MG63 (cell line): ENCODE measurements around the gene COTL1. TPM values are rescaled to one million over a fixed set of nuclear protein-coding genes. Genes with fewer than 3 reads are reported as not detected.
A peak's percentile ranks its signal among the peaks of the same experiment; 100 is the strongest.

Experiments
- DNase-seq: peaks from one replicate; pipeline ENCODE4 v3.0.0-alpha.2; 2020
- H3K27me3 ChIP-seq: fragments of 250-450 bp; sonication (Bioruptor Pico); 2 replicates; pipeline ENCODE4 v1.5.1; 2020; ENCODE audit warnings: mild to moderate bottlenecking, moderate library complexity
- H3K36me3 ChIP-seq: fragments of 250-450 bp; sonication (Bioruptor Pico); 2 replicates; pipeline ENCODE4 v1.5.1; 2020; ENCODE audit warnings: mild to moderate bottlenecking, moderate library complexity
- H3K4me3 ChIP-seq: fragments of 250-450 bp; sonication (Bioruptor Pico); 2 replicates; pipeline ENCODE4 v1.5.1; 2020; ENCODE audit warnings: mild to moderate bottlenecking, moderate library complexity
- H3K9me3 ChIP-seq: fragments of 250-450 bp; sonication (Bioruptor Pico); 2 replicates; pipeline ENCODE4 v1.5.1; 2020; ENCODE audit warnings: mild to moderate bottlenecking, moderate library complexity
- total RNA-seq: library from RNA; depleted of rRNA; stranded (reverse); fragments of >200 nt; shearing (Covaris generic); gene quantifications from 2 replicates; pipeline ENCODE4 v1.2.3, GENCODE V29; 2014; ENCODE audit warnings: low replicate concordance

The COTL1 gene
- total RNA-seq, 1 experiment from 2014 or later: 175 TPM

GRCh38 chr16:84593825-84594724 is 23.8 kb downstream of the COTL1 start:
- Histone ChIP-seq H3K27me3 (no peaks in the 10 kb centered on the region), H3K36me3 (peaks cover 17% of the 10 kb centered on the region), H3K9me3 (no peaks in the 10 kb centered on the region), H3K4me3 (no peak overlapping the region)
- no peak for DNase-seq

GRCh38 chr16:84592718-84593117 is 25.2 kb downstream of the COTL1 start:
- Histone ChIP-seq H3K27me3 (no peaks in the 10 kb centered on the region), H3K4me3 (no peak overlapping the region), H3K36me3 (peaks cover 20% of the 10 kb centered on the region), H3K9me3 (no peaks in the 10 kb centered on the region)
- no peak for DNase-seq

GRCh38 chr16:84589975-84590719 is 27.7 kb downstream of the COTL1 start:
- Histone ChIP-seq H3K9me3 (no peaks in the 10 kb centered on the region), H3K27me3 (no peaks in the 10 kb centered on the region), H3K4me3 (no peak overlapping the region), H3K36me3 (peaks cover 18% of the 10 kb centered on the region)
- DNase-seq: no peak

DNA sequence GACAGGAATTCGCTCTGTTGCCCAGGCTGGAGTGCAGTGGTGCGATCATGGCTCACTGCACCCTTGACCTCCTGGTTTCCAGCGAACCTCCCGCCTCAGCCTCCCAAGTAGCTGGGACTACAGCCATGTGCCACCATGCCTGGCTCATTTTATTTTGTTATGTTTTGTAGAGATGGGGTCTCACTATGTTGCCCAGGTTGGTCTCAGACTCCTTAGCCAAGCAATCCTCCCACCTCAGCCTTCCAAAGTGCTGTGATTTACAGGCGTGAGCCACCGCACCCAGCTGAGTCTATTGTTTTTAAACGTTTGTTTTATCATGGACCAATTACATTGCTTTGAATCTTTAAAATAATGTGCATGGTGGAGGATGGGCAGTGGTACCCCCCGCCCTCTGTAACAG is 28.9 kb downstream of the COTL1 start:
- no peak overlapping the region for H3K4me3 ChIP-seq
- H3K27me3 ChIP-seq: no peaks in the 10 kb centered on the region
- no peak for DNase-seq
- peaks cover 18% of the 10 kb centered on the region for H3K36me3 ChIP-seq
- no peaks in the 10 kb centered on the region for H3K9me3 ChIP-seq

DNA sequence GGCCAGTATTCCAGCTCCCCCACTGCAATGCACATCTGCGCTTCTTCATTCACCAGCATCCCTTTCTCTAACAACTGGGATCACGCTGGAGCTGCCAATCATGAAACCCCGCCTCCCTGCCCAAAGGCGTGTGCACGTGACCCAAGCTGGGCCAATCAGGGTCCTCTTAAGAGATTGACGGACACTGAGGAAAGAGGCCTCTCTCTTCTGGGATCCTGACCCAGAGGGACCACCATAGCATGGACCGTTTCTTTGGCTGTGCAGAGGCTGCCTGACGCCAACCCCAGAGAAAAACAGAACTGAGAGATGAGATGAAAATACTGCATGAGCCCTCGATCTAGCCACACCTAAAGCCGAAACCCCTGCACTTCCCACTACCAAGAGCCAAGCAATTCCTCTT is 32.0 kb downstream of the COTL1 start:
- H3K4me3 ChIP-seq: no peak overlapping the region
- peaks cover 20% of the 10 kb centered on the region for H3K36me3 ChIP-seq
- H3K9me3 ChIP-seq: no peaks in the 10 kb centered on the region
- no peaks in the 10 kb centered on the region for H3K27me3 ChIP-seq
- no peak for DNase-seq

DNA sequence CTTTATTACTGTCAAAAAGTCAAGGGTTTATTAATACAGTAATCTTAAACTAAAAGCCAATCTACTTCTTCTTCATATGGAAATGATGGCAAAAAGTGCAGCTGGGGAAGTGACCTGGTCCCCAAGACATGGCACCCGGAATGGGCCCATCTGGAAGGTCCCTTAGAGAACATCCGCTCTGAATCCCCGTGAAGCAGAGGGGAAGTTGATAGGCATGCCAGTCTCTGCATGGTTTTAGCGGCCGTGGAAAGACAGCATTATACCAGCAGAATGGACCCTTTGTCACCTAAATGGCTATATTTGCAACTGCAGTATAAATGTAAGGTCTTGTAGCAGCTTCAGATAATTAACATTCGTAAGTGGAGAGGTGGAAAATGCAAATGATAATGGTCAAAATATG is 32.4 kb downstream of the COTL1 start:
- H3K36me3 ChIP-seq: peaks cover 18% of the 10 kb centered on the region
- H3K9me3 ChIP-seq: no peaks in the 10 kb centered on the region
- H3K27me3 ChIP-seq: no peaks in the 10 kb centered on the region
- DNase-seq: no peak
- H3K4me3 ChIP-seq: no peak overlapping the region

GRCh38 chr16:84584678-84585077 is 33.2 kb downstream of the COTL1 start:
- Histone ChIP-seq H3K4me3 (no peak overlapping the region), H3K36me3 (peaks cover 11% of the 10 kb centered on the region), H3K27me3 (no peaks in the 10 kb centered on the region), H3K9me3 (no peaks in the 10 kb centered on the region)
- no peak for DNase-seq

DNA sequence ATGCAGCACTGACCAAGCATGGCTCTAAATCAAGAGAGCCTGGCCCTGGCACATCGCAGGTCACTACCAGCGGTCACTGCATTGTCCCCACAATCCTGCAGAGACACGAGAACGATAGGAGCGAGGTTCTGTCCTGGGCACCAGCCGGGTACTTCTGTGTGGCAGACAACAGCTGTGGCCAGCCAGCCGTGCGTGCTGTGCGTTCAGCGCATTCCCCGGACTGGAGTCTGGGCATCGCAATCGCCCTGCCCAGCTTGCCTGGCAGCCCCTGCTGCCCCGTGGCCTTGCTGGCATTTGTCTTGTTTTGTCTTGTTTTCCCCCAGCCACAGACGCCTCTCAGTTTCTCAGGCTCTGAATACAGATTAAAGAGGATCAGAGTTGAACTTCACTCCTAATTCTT is 33.9 kb downstream of the COTL1 start:
- H3K9me3 ChIP-seq: no peaks in the 10 kb centered on the region
- no peak for DNase-seq
- H3K4me3 ChIP-seq: no peak overlapping the region
- H3K27me3 ChIP-seq: no peaks in the 10 kb centered on the region
- peaks cover 5% of the 10 kb centered on the region for H3K36me3 ChIP-seq

DNA sequence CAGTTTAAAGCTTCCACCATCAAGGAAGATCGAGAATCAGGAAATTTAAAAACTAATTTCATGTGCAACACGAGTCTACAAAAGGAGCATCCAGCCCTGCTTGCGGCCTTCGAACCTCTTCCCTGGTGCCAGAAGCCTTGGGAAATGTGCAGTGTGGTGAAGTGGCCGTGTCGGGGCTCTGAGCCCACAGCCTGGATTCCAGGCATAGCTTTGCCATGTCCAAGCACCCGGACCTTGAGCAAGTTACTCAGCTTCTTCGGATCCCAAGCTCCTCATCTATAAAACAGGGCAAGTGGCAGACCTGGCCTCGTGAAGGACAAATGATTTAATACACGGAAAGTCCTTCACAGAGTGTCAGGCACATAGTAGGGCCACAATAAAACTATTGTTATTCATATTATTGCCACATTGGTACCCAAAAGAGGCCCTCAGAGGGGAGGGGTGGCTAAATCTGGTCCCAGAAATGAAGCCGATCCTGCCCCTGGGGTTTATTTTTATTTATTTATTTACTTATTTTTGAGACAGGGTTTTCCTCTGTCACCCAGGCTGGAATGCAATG is 34.8 kb downstream of the COTL1 start:
- H3K27me3 ChIP-seq: no peaks in the 10 kb centered on the region
- peaks cover 2% of the 10 kb centered on the region for H3K36me3 ChIP-seq
- no peak overlapping the region for H3K4me3 ChIP-seq
- peak; percentile 39 for DNase-seq
- H3K9me3 ChIP-seq: no peaks in the 10 kb centered on the region

DNA sequence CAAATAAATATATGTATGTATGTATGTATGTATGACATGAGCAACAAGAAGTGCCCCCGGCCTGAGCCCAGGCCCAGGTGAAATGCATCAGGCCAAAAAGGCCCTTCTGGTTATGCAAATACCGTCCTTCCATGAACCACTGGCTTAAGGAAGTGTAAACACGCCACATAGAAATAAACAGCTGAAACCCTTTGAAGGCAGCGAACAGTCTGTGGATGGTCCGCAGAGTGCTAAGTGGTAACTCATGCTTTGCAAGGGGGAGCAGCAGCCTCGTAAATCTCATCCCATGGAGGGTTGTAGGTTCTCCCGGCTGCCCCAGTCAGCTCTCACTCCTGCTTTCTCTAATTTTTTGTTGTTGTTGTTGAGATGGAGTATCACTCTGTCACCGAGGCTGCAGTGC is 36.7 kb downstream of the COTL1 start:
- Histone ChIP-seq H3K9me3 (no peaks in the 10 kb centered on the region), H3K36me3 (peaks cover 2% of the 10 kb centered on the region), H3K27me3 (no peaks in the 10 kb centered on the region), H3K4me3 (no peak overlapping the region)
- DNase-seq: no peak

GRCh38 chr16:84579936-84580335 is 37.9 kb downstream of the COTL1 start:
- peaks cover 2% of the 10 kb centered on the region for H3K36me3 ChIP-seq
- H3K27me3 ChIP-seq: no peaks in the 10 kb centered on the region

GRCh38 chr16:84578538-84579126 is 39.2 kb downstream of the COTL1 start:
- peaks cover 5% of the 10 kb centered on the region for H3K36me3 ChIP-seq

More at GRCh38 chr16:84579936-84580335, 37.9 kb downstream of the COTL1 start:
- no peak for DNase-seq
- Histone ChIP-seq H3K9me3 (no peaks in the 10 kb centered on the region), H3K4me3 (no peak overlapping the region)

DNA sequence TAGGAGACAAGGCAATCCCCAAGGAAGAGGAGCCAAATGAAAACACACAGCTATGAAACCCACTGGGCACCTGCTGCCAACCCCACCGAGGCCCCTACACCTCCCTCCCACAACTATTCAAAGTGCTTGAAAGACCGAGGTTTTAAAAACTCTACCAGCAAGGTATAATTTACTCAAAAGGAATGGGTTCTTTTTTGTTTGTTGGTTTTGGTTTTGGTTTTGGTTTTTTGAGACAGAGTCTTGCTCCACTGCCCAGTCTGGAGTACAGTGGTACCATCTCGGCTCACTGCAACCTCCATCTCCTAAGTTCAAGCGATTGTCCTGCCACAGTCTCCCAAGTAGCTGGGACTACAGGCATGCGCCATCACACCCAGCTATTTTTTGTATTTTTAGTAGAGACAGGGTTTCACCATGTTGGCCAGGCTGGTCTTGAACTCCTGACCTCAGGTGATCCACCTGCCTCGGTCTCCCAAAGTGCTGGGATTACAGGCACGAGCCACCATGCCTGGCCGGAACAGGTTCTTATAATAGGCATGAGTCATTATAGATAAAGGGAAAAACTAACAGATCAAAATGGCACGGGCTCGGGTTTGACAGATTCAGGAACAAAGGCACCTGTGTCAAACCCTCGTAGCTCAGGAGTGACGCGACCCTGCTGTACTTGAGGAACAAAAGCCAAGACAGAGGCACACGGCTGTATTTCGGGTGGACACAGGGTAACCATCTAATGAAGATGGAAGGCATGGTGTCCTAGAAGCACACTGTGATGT is 40.7 kb downstream of the COTL1 start:
- Histone ChIP-seq H3K4me3 (no peak overlapping the region), H3K36me3 (peaks cover 7% of the 10 kb centered on the region), H3K9me3 (no peaks in the 10 kb centered on the region), H3K27me3 (no peaks in the 10 kb centered on the region)
- DNase-seq: no peak

More at GRCh38 chr16:84578538-84579126, 39.2 kb downstream of the COTL1 start:
- no peak for DNase-seq
- Histone ChIP-seq H3K9me3 (no peaks in the 10 kb centered on the region), H3K4me3 (no peak overlapping the region), H3K27me3 (no peaks in the 10 kb centered on the region)

DNA sequence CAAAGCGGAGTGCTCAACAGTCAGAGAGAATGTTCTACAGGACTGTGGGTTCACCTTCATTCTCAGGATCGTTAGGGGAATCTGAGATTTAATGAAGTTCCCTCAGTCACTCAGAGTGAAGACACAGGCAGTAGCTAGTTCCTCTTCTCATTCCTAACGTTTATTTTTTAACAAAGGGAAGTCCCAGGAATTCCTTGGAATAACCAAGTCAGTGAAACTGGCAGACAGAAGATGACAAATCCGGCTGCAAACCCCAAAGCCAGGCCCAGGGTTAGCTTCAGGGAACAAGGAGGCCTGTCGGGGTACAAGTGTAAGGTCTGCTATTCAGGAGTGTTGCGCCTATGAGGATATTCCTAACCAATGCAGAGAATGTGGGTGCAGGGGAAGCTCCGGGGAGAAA is 42.0 kb downstream of the COTL1 start:
- DNase-seq: no peak
- Histone ChIP-seq H3K36me3 (peaks cover 11% of the 10 kb centered on the region), H3K4me3 (no peak overlapping the region), H3K9me3 (no peaks in the 10 kb centered on the region), H3K27me3 (no peaks in the 10 kb centered on the region)

DNA sequence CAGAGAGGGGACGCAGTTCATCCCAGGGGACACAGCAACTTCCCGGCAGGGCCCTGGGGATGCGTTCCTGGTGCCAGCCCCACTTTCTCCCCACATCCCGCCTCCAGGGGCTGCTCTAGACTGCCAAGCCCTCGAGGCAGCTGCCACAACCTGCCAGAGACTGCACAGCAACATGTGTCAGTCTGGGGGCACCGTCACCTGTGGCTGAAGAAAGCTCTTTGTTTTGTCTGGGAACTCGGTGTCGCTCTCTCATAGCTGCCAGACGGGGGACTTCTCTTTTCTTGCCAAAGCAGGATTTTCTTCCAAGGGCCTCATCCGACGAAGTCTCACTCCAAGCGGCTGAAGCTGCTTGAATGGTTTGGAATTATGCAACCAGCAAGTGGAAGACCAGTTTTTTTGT is 43.7 kb downstream of the COTL1 start:
- Histone ChIP-seq H3K36me3 (peaks cover 11% of the 10 kb centered on the region), H3K9me3 (peaks cover 3% of the 10 kb centered on the region; the same call in 1 of the 2 replicates), H3K4me3 (no peak overlapping the region), H3K27me3 (no peaks in the 10 kb centered on the region)
- DNase-seq: no peak

- no peak for DNase-seq
- H3K36me3 ChIP-seq: peaks cover 13% of the 10 kb centered on the region
- no peaks in the 10 kb centered on the region for H3K27me3 ChIP-seq
- no peak overlapping the region for H3K4me3 ChIP-seq
- H3K9me3 ChIP-seq: peaks cover 3% of the 10 kb centered on the region; the same call in 1 of the 2 replicates
Measured at GRCh38 chr16:84572096-84572495, 45.8 kb downstream of the COTL1 start.
